DND-41 (cell line): Measurements from ENCODE around the gene SF3A1.

ENCODE experiments used
- ATAC-seq: fragments of 200-7000 bp; cut with Tn5 transposase; 3 replicates; pipeline ENCODE4 v1.9.1; 2021; ENCODE audit warnings: low read depth; ENCODE audit not compliant: insufficient read depth
- DNase-seq: peaks from one replicate; pipeline ENCODE4 v3.0.0-alpha.2; 2020
- H2AFZ ChIP-seq: 2 replicates; pipeline ENCODE4 v1.6.0; 2012; ENCODE audit warnings: low read depth, low read length
- H3K27ac ChIP-seq: 2 replicates; pipeline ENCODE4 v1.5.1; 2012; ENCODE audit warnings: low read length, inconsistent platforms
- H3K27me3 ChIP-seq: fragments of 200-600 bp; sonication (generic); 2 replicates; pipeline ENCODE4 v1.6.0; 2012; ENCODE audit warnings: low read length, mild to moderate bottlenecking, inconsistent platforms; ENCODE audit not compliant: insufficient read depth, poor library complexity
- H3K36me3 ChIP-seq: 2 replicates; pipeline ENCODE4 v1.5.1; 2012; ENCODE audit warnings: low read length, inconsistent platforms; ENCODE audit not compliant: insufficient read depth
- H3K4me1 ChIP-seq: 2 replicates; pipeline ENCODE4 v1.5.1; 2012; ENCODE audit warnings: mild to moderate bottlenecking, low read length; ENCODE audit not compliant: insufficient read depth
- H3K4me2 ChIP-seq: 2 replicates; pipeline ENCODE4 v1.6.0; 2012; ENCODE audit warnings: mild to moderate bottlenecking, moderate library complexity, low read length, inconsistent platforms; ENCODE audit not compliant: insufficient read depth
- H3K4me3 ChIP-seq, 2 experiments: fragments of 200-600 bp in 1 of 2; shearing (Covaris generic) in 1 of 2; 2 replicates each; pipeline ENCODE4 v1.5.1; 2012 to 2016; ENCODE audit warnings: inconsistent platforms in 2 of 2, low read length in 2 of 2, mild to moderate bottlenecking in 2 of 2, low read depth in 1 of 2, moderate library complexity in 1 of 2
- H3K79me2 ChIP-seq: 2 replicates; pipeline ENCODE4 v1.6.0; 2012; ENCODE audit warnings: low read length, inconsistent platforms; ENCODE audit not compliant: insufficient read depth
- H3K9ac ChIP-seq: 2 replicates; pipeline ENCODE4 v1.6.0; 2012; ENCODE audit warnings: low read depth, mild to moderate bottlenecking, inconsistent platforms, low read length, moderate library complexity
- H3K9me3 ChIP-seq: 2 replicates; pipeline ENCODE4 v1.5.1; 2012; ENCODE audit warnings: low read length, moderate library complexity, mild to moderate bottlenecking, inconsistent platforms; ENCODE audit not compliant: insufficient read depth, severe bottlenecking
- H4K20me1 ChIP-seq: 2 replicates; pipeline ENCODE4 v1.6.0; 2012; ENCODE audit warnings: low read length; ENCODE audit not compliant: insufficient read depth
- EZH2 ChIP-seq: IDR thresholded peaks from 3 replicates; pipeline ENCODE4 v1.6.1; 2012; ENCODE audit warnings: borderline replicate concordance, low read depth, mild to moderate bottlenecking, moderate library complexity, low read length, inconsistent platforms; ENCODE audit not compliant: severe bottlenecking
- TF ChIP-seq, protein P1 (sequence below): IDR thresholded peaks from 2 replicates; pipeline ENCODE4 v1.5.1; 2012; ENCODE audit warnings: borderline replicate concordance, low read length, moderate library complexity, mild to moderate bottlenecking; ENCODE audit not compliant: poor library complexity, severe bottlenecking; ENCODE audit errors: extremely low read depth

Gene SF3A1

GRCh38 chr22:30348809-30349208 lies 7.9 kb downstream of the SF3A1 start:
- H3K4me3 ChIP-seq, result no peak overlapping the region
- peaks cover 65% of the 10 kb centered on the region for H4K20me1 ChIP-seq
- no peak overlapping the region for H2AFZ ChIP-seq
- TF ChIP-seq, protein P1, sequence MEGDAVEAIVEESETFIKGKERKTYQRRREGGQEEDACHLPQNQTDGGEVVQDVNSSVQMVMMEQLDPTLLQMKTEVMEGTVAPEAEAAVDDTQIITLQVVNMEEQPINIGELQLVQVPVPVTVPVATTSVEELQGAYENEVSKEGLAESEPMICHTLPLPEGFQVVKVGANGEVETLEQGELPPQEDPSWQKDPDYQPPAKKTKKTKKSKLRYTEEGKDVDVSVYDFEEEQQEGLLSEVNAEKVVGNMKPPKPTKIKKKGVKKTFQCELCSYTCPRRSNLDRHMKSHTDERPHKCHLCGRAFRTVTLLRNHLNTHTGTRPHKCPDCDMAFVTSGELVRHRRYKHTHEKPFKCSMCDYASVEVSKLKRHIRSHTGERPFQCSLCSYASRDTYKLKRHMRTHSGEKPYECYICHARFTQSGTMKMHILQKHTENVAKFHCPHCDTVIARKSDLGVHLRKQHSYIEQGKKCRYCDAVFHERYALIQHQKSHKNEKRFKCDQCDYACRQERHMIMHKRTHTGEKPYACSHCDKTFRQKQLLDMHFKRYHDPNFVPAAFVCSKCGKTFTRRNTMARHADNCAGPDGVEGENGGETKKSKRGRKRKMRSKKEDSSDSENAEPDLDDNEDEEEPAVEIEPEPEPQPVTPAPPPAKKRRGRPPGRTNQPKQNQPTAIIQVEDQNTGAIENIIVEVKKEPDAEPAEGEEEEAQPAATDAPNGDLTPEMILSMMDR, result no peak
- TF ChIP-seq EZH2, result no peak
- ATAC-seq (no peak), DNase-seq (no peak)
- H3K27ac ChIP-seq, result no peak overlapping the region
- no peak overlapping the region for H3K9ac ChIP-seq
- no peak overlapping the region for H3K4me2 ChIP-seq
- no peaks in the 10 kb centered on the region for H3K27me3 ChIP-seq
- H3K9me3 ChIP-seq, result no peaks in the 10 kb centered on the region
- peaks cover 98% of the 10 kb centered on the region for H3K36me3 ChIP-seq
- peaks cover 13% of the 10 kb centered on the region; the same call in 1 of the 2 replicates for H3K4me1 ChIP-seq
- peaks cover 78% of the 10 kb centered on the region for H3K79me2 ChIP-seq

- no peak overlapping the region for H2AFZ ChIP-seq
- H3K4me1 ChIP-seq, result peaks cover 11% of the 10 kb centered on the region; the same call in 1 of the 2 replicates
- H4K20me1 ChIP-seq, result peaks cover 62% of the 10 kb centered on the region
- H3K4me2 ChIP-seq, result no peak overlapping the region
- no peak overlapping the region for H3K4me3 ChIP-seq
- H3K79me2 ChIP-seq, result peaks cover 74% of the 10 kb centered on the region
- H3K9ac ChIP-seq, result no peak overlapping the region
- ATAC-seq (no peak), DNase-seq (no peak)
- no peak for TF ChIP-seq EZH2
- TF ChIP-seq, protein P1, result no peak
- H3K27ac ChIP-seq, result no peak overlapping the region
- peaks cover 98% of the 10 kb centered on the region for H3K36me3 ChIP-seq
- no peaks in the 10 kb centered on the region for H3K9me3 ChIP-seq
- H3K27me3 ChIP-seq, result no peaks in the 10 kb centered on the region
Measured at GRCh38 chr22:30348404-30348803, 8.3 kb downstream of the SF3A1 start.

- H3K4me3 ChIP-seq, result no peak overlapping the region
- no peak overlapping the region for H3K9ac ChIP-seq
- peaks cover 54% of the 10 kb centered on the region for H4K20me1 ChIP-seq
- H3K4me2 ChIP-seq, result no peak overlapping the region
- peaks cover 100% of the 10 kb centered on the region for H3K36me3 ChIP-seq
- TF ChIP-seq EZH2, result no peak
- peaks cover 66% of the 10 kb centered on the region for H3K79me2 ChIP-seq
- H2AFZ ChIP-seq, result no peak overlapping the region
- no peak for DNase-seq
- no peak for ATAC-seq
- H3K27ac ChIP-seq, result no peak overlapping the region
- H3K4me1 ChIP-seq, result peaks cover 9% of the 10 kb centered on the region; the same call in 1 of the 2 replicates
- H3K9me3 ChIP-seq, result no peaks in the 10 kb centered on the region
- H3K27me3 ChIP-seq, result no peaks in the 10 kb centered on the region
Measured at GRCh38 chr22:30347255-30347892, 9.3 kb downstream of the SF3A1 start.

DNA sequence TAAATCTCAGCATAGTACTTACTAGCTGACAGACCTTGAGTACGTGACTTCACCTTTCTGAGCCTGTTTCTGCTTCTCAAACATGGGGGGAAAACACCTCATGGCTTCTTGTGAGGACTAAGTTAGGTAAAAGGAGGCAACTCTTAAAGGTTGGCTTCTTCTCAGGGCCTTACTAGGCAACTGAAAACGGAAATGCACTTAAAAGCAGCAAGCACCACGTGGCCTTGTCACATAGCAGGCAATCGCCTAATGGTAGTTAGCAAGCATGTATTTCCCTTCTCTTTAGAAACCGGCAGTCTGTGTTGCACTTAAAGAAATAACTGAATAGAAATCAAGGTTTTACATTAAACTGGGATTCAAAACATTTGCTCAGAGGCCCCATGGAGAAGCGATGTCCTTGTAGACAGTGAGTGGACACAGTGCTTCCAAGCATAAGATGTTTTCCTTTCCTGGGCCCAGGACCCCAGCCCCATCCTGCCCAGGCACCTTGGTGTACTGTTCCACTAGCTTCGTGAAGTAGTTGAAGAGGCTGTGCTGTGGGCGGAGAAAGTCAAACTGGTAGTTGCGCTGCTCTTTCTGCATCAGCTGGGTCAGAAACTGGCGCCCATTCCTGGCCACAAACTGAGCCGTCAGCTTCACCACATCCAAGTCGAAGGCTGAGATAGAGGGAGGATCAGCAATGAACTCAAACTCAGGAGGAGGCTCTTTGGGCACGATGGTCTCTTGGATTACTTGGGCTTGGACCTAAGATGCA lies 12.1 kb downstream of the SF3A1 start:
- no peak overlapping the region for H2AFZ ChIP-seq
- peaks cover 38% of the 10 kb centered on the region for H3K79me2 ChIP-seq
- no peak overlapping the region for H3K4me3 ChIP-seq
- H3K27ac ChIP-seq, result no peak overlapping the region
- no peak overlapping the region for H3K4me2 ChIP-seq
- DNase-seq (no peak), ATAC-seq (no peak)
- no peak for TF ChIP-seq EZH2
- TF ChIP-seq, protein P1, result no peak
- no peak overlapping the region for H3K9ac ChIP-seq
- H3K4me1 ChIP-seq, result no peaks in the 10 kb centered on the region
- H3K36me3 ChIP-seq, result peaks cover 100% of the 10 kb centered on the region
- no peaks in the 10 kb centered on the region for H3K9me3 ChIP-seq
- peaks cover 39% of the 10 kb centered on the region for H4K20me1 ChIP-seq
- H3K27me3 ChIP-seq, result no peaks in the 10 kb centered on the region
